ENCODE data around the gene CPEB3. TPM values are rescaled to one million over a fixed set of nuclear protein-coding genes. Genes with fewer than 3 reads are reported as not detected.

CPEB3 gene
- total and polyA plus RNA-seq, 2 donors (not counting 3 experiments of a cell fraction or from before 2014, with no cell fraction given), result 0.80 to 2.2 TPM

DNA sequence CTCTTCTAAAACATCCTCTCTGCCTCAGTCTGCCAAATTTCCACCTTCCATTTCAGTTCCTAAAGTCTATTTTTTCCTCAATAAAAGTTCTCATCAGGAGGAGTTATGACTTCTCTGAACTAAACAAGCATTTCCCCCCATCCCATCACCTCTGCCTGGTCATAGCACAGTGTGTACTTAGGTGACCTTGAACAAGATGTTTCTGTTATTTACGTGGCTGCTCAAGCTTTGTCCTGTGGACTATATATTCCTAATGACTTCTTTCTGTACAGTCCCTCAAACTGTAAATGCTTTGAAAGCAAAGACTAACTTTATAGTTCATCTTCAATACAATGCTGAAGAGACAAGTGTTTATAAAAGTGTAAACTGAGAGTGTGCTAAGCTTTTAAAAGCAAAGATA is 166.9 kb downstream of the CPEB3 start:
- dilution Hi-C loops (cut with MboI; ENCODE audit: extremely low pct_ligation_motif_present, low sequenced_read_pairs) (no loop called here), intact Hi-C loops (cut with micrococcal nuclease) (no loop called here)
- POLR2A ChIA-PET, result no interaction called here
- Histone ChIP-seq H3K9ac (replicated peaks; ENCODE audit: extremely low read depth, insufficient read depth, low read length) (peak overlapping the region; percentile 8), H3K27me3 (ENCODE audit: control insufficient read depth in 2 of 2, insufficient read depth in 2 of 2, low read length in 2 of 2) (no peaks in the 10 kb centered on the region), H3K79me2 (ENCODE audit: control insufficient read depth, insufficient read depth, low read length) (no peaks in the 10 kb centered on the region), H3K4me3 (replicated peaks in 1 of 3; ENCODE audit: insufficient read depth in 1 of 3, low read depth in 1 of 3, low read length in 3 of 3) (no peak overlapping the region), H3K4me1 (ENCODE audit: control insufficient read depth, extremely low read depth, insufficient read depth, low read length) (peaks cover 33% of the 10 kb centered on the region), H2AFZ (ENCODE audit: low read depth, low read length) (no peak overlapping the region), H3K9me1 (replicated peaks; ENCODE audit: control insufficient read depth, extremely low read depth, insufficient read depth, low read length) (no peaks in the 10 kb centered on the region), H3K9me3 (replicated peaks; ENCODE audit: control insufficient read depth, insufficient read depth, low read length) (no peaks in the 10 kb centered on the region), H3K36me3 (ENCODE audit: control insufficient read depth in 2 of 2, extremely low read depth in 1 of 2, insufficient read depth in 2 of 2, low read length in 2 of 2) (no peaks in the 10 kb centered on the region), H3K4me2 (ENCODE audit: insufficient read depth, low read length) (peak overlapping the region; percentile 76), H3K27ac (ENCODE audit: insufficient read depth, low read depth, low read length) (peak overlapping the region; percentile 3), H4K20me1 (replicated peaks; ENCODE audit: control insufficient read depth, extremely low read depth, insufficient read depth, low read length) (no peaks in the 10 kb centered on the region)
- CTCF ChIA-PET, result interaction anchor here (0.6 to 2.2 kb wide), 7 partner anchors 16 to 250 kb away, joined by 3 to 10 read pairs (median 4); partner anchors contain the start of genes CPEB3 and MARCHF5
- TF ChIP-seq EZH2 (IDR thresholded peaks at IDR 0.05; ENCODE audit: borderline replicate concordance, low read depth, low read length, severe bottlenecking) (no peak), FOS (IDR thresholded peaks at IDR 0.05; ENCODE audit: borderline replicate concordance, insufficient read depth, low read length) (no peak), GATA2 (IDR thresholded peaks at IDR 0.05; ENCODE audit: insufficient read depth, insufficient read length, low read depth, low read length) (no peak), JUN (IDR thresholded peaks at IDR 0.05; ENCODE audit: borderline replicate concordance, insufficient read depth, insufficient read length, low read depth) (no peak), POLR2A (IDR thresholded peaks at IDR 0.05; ENCODE audit: low read depth, low read length) (no peak), MYC (IDR thresholded peaks at IDR 0.05; ENCODE audit: low read depth, low read length) (no peak), POLR2AphosphoS5 (IDR thresholded peaks at IDR 0.05; ENCODE audit: insufficient read depth, low read depth, low read length) (no peak)
- TF ChIP-seq, protein P1, sequence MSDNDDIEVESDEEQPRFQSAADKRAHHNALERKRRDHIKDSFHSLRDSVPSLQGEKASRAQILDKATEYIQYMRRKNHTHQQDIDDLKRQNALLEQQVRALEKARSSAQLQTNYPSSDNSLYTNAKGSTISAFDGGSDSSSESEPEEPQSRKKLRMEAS (IDR thresholded peaks at IDR 0.05; ENCODE audit: insufficient read depth, insufficient read length), result no peak
- TF ChIP-seq, protein P2, sequence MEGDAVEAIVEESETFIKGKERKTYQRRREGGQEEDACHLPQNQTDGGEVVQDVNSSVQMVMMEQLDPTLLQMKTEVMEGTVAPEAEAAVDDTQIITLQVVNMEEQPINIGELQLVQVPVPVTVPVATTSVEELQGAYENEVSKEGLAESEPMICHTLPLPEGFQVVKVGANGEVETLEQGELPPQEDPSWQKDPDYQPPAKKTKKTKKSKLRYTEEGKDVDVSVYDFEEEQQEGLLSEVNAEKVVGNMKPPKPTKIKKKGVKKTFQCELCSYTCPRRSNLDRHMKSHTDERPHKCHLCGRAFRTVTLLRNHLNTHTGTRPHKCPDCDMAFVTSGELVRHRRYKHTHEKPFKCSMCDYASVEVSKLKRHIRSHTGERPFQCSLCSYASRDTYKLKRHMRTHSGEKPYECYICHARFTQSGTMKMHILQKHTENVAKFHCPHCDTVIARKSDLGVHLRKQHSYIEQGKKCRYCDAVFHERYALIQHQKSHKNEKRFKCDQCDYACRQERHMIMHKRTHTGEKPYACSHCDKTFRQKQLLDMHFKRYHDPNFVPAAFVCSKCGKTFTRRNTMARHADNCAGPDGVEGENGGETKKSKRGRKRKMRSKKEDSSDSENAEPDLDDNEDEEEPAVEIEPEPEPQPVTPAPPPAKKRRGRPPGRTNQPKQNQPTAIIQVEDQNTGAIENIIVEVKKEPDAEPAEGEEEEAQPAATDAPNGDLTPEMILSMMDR (IDR thresholded peaks at IDR 0.05; ENCODE audit: extremely low read depth in 1 of 2, insufficient read depth in 1 of 2, low read depth in 1 of 2, low read length in 2 of 2), result no peak
- BruUV-seq (replicated peaks), result no TSS peak
- no peak for FAIRE-seq
- no peak for DNase-seq (ENCODE audit: low read depth, low spot score)

All from endothelial cell of umbilical vein (primary cell).